ENCODE measurements around the gene SHISA9.

The SHISA9 gene

GRCh38 chr16:13223666-13224065 is 322.3 kb downstream of the SHISA9 start:
- DNase-seq (ENCODE audit: extremely low spot score, insufficient read length, low read depth) (no peak), FAIRE-seq (no peak)

DNA sequence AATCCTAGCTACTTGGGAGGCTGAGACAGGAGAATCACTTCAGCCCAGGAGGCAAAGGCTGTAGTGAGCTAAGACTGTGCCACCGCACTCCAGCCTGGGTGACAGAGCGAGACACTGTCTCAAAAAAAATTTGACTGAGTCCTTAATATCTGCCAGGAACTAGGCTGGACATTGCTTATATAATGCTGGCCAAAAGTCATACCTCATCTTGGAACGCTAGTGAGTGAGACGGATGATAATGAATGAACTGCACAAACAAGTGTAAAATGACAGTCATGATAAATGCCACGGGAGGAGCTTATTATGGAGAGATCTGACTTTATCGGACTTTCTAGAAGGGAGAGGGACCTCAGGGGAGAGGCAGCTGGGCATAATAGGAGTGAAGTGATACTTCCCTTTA is 327.6 kb downstream of the SHISA9 start:
- DNase-seq (ENCODE audit: extremely low spot score, insufficient read length, low read depth) (no peak), FAIRE-seq (no peak)

GRCh38 chr16:13231365-13231764 is 330.0 kb downstream of the SHISA9 start:
- FAIRE-seq (no peak), DNase-seq (ENCODE audit: extremely low spot score, insufficient read length, low read depth) (no peak)

DNA sequence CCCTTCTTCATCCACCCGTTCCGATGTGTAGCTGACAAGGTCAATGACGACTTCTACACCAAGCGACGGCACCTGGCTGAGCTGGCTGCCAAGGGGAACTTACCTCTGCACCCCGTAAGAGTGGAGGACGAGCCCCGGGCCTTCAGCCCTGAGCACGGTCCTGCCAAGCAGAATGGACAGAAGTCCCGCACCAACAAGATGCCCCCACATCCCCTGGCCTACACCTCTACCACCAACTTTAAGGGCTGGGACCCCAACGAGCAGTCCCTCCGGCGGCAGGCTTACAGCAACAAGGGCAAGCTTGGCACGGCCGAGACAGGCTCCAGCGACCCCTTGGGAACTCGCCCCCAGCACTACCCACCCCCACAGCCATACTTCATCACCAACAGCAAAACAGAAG is 333.6 kb downstream of the SHISA9 start:
- DNase-seq (ENCODE audit: extremely low spot score, insufficient read length, low read depth) (no peak), FAIRE-seq (no peak)

GRCh38 chr16:13236308-13236707 is 334.9 kb downstream of the SHISA9 start:
- no peak for FAIRE-seq
- no peak for DNase-seq (ENCODE audit: extremely low spot score, insufficient read length, low read depth)

DNA sequence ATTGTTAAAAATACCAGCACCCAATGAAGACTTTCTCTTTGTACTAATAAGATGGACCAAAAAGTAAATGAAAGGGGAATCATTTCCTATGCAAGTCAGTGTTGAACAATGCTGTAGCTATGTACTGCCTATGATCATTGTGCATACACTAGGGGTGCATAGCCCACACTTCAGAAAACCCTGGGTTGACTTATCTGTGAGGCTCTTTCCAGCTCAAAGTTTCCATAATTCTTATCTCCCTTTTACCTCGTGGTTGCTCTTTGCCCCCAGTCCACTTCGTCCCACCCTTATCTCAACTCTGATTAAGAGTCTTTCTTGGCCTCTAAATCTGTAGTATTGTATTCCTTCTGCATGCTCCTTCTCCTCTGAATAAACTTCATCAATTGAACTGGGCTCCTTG is 336.8 kb downstream of the SHISA9 start:
- FAIRE-seq (no peak), DNase-seq (ENCODE audit: extremely low spot score, insufficient read length, low read depth) (no peak)

DNA sequence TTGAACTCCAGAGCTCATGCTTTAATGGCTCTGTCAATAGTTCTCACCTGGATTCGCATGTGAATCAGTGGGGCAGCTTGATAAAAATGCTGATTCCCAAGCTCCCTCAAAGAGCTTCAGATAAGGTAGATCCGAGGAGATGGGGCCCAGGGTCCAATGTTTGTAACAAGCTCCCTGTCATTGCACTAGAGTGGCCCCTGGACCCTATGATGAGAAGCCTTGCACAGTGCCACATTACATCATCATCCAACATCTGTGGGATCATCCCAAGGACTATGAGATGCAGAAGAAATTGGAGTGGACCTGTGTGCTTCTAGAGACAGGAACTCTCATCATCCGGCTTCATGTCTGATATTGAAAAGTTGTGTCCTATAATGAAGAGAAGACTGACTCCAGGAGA is 340.8 kb downstream of the SHISA9 start:
- no peak for DNase-seq (ENCODE audit: extremely low spot score, insufficient read length, low read depth)
- no peak for FAIRE-seq

DNA sequence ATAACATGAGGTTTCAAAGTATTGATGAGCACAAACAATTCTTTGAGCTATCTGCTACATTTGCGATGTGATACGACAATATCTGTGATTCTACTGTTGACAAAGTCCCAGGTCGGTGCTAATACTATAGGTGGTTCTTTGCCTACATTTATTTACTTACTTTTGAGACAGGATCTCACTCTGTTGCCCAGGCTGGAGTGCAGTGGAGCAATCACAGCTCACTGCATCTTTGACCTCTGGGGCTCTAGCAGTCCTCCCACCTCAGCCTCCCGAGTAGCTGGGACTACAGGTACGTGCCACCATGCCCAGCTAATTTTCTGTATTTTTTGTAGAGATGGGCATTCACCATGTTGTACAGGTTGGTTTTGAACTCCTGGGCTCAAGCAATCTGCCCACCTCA is 343.4 kb downstream of the SHISA9 start:
- no peak for DNase-seq (ENCODE audit: extremely low spot score, insufficient read length, low read depth)
- no peak for FAIRE-seq

GRCh38 chr16:13245713-13246377 is 344.4 kb downstream of the SHISA9 start:
- DNase-seq (ENCODE audit: extremely low spot score, insufficient read length, low read depth) (no peak), FAIRE-seq (no peak)

DNA sequence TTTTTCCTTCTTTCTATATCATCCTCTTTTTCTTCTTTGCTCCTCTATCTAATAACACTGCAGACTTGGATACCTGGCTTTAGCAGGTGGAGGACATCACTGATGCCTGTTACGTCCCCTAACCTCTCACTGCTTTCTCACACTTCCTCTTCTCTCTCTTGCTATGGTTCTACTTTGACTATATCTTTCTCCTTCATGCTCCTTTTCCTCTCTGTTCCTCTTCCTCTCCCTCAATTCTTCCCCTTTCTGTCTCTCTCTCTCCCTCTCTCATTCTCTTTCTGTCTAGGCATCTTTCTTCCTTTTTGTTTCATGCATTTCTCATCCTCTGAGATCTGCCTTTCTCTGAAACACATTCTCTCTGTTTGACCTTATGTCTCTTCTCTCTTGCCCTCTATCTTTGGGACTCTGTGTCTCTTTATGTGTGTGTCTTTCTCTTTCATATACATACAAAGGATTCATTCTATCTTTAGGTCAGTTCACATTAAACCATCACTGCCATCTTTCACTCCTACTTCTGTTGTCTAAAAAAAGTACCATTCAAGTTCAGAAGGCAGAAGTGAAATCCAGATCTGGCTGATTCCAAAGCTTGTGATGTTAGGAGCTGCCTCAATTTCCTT is 353.7 kb downstream of the SHISA9 start:
- no peak for FAIRE-seq
- no peak for DNase-seq (ENCODE audit: extremely low spot score, insufficient read length, low read depth)

- DNase-seq (ENCODE audit: extremely low spot score, insufficient read length, low read depth) (no peak), FAIRE-seq (no peak)
Measured at GRCh38 chr16:13262270-13263090, 361.1 kb downstream of the SHISA9 start.

GRCh38 chr16:13264749-13265552 is 363.6 kb downstream of the SHISA9 start:
- DNase-seq (ENCODE audit: extremely low spot score, insufficient read length, low read depth) (no peak), FAIRE-seq (no peak)

- no peak for DNase-seq (ENCODE audit: extremely low spot score, insufficient read length, low read depth)
- FAIRE-seq = no peak
Measured at GRCh38 chr16:13269359-13269758, 368.0 kb downstream of the SHISA9 start.

DNA sequence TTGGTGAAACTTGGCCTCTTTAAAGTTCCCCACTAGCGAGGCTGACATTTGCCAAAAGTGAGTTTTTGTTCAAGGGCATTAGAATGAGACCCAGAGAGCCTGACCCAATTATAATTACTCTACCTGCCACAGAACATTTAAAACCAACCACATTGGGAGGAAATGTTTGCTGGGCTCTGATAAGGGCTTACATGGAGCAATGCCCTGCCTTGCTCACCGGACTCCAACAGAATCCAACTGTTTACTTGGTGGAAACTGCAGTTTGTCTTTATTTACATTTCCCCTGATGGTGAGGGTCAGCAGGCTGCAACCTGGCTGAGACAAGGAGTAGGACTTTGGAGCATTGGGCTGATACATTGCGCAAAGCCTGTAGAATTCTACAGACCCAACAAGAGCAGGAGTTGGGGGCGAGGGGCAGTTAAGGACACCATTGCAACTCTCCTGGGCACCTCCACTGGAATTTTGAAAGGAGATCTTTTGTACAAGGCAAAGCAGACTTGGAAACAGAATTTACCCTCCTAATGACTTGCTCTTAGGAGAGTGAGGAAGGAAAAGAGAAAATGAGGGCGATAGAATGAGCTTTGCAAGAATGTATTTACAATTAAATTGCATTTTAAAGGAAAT is 368.6 kb downstream of the SHISA9 start:
- DNase-seq (ENCODE audit: extremely low spot score, insufficient read length, low read depth) (no peak), FAIRE-seq (no peak)

DNA sequence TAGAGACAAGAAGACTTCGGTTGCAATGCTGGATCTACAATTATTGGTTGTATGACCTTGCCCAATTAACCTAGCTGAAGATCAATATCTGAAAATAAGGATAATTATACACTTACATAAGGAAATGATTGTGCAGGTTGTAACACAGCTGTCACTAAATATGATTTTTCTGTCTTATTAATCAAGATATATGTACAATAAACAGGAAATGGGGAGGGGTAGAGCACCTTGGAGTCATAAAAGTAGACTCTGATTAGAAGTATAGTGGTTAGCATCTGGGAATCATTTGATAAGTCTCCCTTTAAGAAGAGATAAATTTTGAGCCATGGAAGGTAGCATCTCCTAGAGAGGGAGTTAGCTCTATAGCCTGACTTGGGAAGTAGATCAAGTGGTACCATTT is 369.2 kb downstream of the SHISA9 start:
- DNase-seq (ENCODE audit: extremely low spot score, insufficient read length, low read depth) (no peak), FAIRE-seq (no peak)

GRCh38 chr16:13289515-13289914 is 388.1 kb downstream of the SHISA9 start:
- FAIRE-seq = no peak

More at GRCh38 chr16:13289515-13289914, 388.1 kb downstream of the SHISA9 start:
- DNase-seq (ENCODE audit: extremely low spot score, insufficient read length, low read depth) = no peak
